HepG2 (cell line): ENCODE data around the gene PCP4. TPM values are rescaled to one million over a fixed set of nuclear protein-coding genes. Genes with fewer than 3 reads are reported as not detected.

Source experiments
- ATAC-seq: fragments of 200-7000 bp; cut with Tn5 transposase; 3 replicates; pipeline ENCODE4 v1.9.1; 2020; ENCODE audit warnings: mild to moderate bottlenecking, moderate library complexity
- BruUV-seq: library from RNA; stranded (reverse); fragments of 400-500 nt; replicated peaks from 2 replicates; lab custom pipeline; 2021; lab: Mats Ljungman, UMichigan
- CTCF ChIA-PET: fragments of 300-600 bp; formaldehyde crosslinking; extraction: SDS; loops from one replicate; lab custom pipeline; 2021; ENCODE audit warnings: low total read pairs, inconsistent platforms, low intra/inter-chr PET ratio; lab: Yijun Ruan, JAX
- POLR2A ChIA-PET: fragments of 350-600 bp; sonication (Branson Sonifier 250); formaldehyde crosslinking; loops from one replicate; lab custom pipeline; 2020; ENCODE audit warnings: antibody characterized with exemption, inconsistent platforms; lab: Yijun Ruan, JAX
- DNase-seq: peaks from one replicate; pipeline ENCODE4 v3.0.0-alpha.2; 2015; ENCODE audit warnings: low spot score
- FAIRE-seq: peaks from 3 replicates; lab custom pipeline; 2011; peaks lifted over from hg19 to GRCh38; lab: Jason Lieb, UNC
- H2AFZ ChIP-seq: one replicate; pipeline ENCODE4 v1.6.1; 2011; ENCODE audit warnings: low read length, inconsistent platforms
- H3K27ac ChIP-seq: fragments of 300-600 bp; 3 replicates; pipeline ENCODE4 v1.8.0; 2011; ENCODE audit warnings: mixed run types, mild to moderate bottlenecking, mixed read lengths, low read length, inconsistent platforms; ENCODE audit not compliant: insufficient read depth; ENCODE audit errors: extremely low read length
- H3K27me3 ChIP-seq, 2 experiments: fragments of 200-600 bp in 1 of 2; 2 replicates in 1 of 2; 3 replicates in 1 of 2; pipeline versions ENCODE4 v1.6.0 to v1.8.0; 2011; ENCODE audit warnings: low read length in 2 of 2, mild to moderate bottlenecking in 2 of 2, moderate library complexity in 2 of 2, inconsistent platforms in 1 of 2; ENCODE audit not compliant: insufficient read depth in 2 of 2, control insufficient read depth in 1 of 2
- H3K36me3 ChIP-seq, 2 experiments: fragments of 200-600 bp in 1 of 2; replicated peaks in 1 of 2; 2 replicates in 1 of 2; 3 replicates in 1 of 2; pipeline versions ENCODE4 v1.5.1 to v1.8.0; 2011; ENCODE audit warnings: low read length in 2 of 2, inconsistent platforms in 1 of 2; ENCODE audit not compliant: insufficient read depth in 2 of 2, control insufficient read depth in 1 of 2
- H3K4me1 ChIP-seq: 2 replicates; pipeline ENCODE4 v1.5.1; 2012; ENCODE audit warnings: low read length, inconsistent platforms; ENCODE audit not compliant: insufficient read depth
- H3K4me2 ChIP-seq: 2 replicates; pipeline ENCODE4 v1.6.0; 2011; ENCODE audit warnings: low read depth, low read length, inconsistent platforms
- H3K4me3 ChIP-seq, 3 experiments: fragments of 200-600 bp in 1 of 3; sonication (generic), shearing (Covaris generic) in 1 of 3; replicated peaks in 1 of 3; 2 replicates each; pipeline ENCODE4 v1.5.1; 2011 to 2016; ENCODE audit warnings: low read length in 3 of 3, inconsistent platforms in 2 of 3, low read depth in 2 of 3, mild to moderate bottlenecking in 2 of 3, control low read depth in 1 of 3, mixed read lengths in 1 of 3; ENCODE audit not compliant: insufficient read depth in 1 of 3
- H3K79me2 ChIP-seq: one replicate; pipeline ENCODE4 v1.6.1; 2011; ENCODE audit warnings: low read length, inconsistent platforms; ENCODE audit not compliant: insufficient read depth
- H3K9ac ChIP-seq: 2 replicates; pipeline ENCODE4 v1.6.0; 2011; ENCODE audit warnings: mild to moderate bottlenecking, low read depth, low read length, inconsistent platforms; ENCODE audit not compliant: insufficient read depth
- H3K9me3 ChIP-seq: 2 replicates; pipeline ENCODE4 v1.5.1; 2012; ENCODE audit warnings: mild to moderate bottlenecking, low read length
- H4K20me1 ChIP-seq: 2 replicates; pipeline ENCODE4 v1.6.0; 2011; ENCODE audit warnings: inconsistent platforms, mild to moderate bottlenecking, low read length, moderate library complexity; ENCODE audit not compliant: insufficient read depth
- ATF6 ChIP-seq: sonication (generic); formaldehyde crosslinking; conservative IDR thresholded peaks from 2 replicates; pipeline ENCODE4 v1.4.0; 2020; ENCODE audit warnings: missing genetic modification reagents
- CREM ChIP-seq, 2 experiments: sonication (generic) in 1 of 2; formaldehyde crosslinking in 1 of 2; IDR thresholded peaks; 2 replicates each; pipeline versions ENCODE4 v1.4.0 to v1.6.1; 2016 to 2020; ENCODE audit warnings: antibody characterized with exemption in 1 of 2, mild to moderate bottlenecking in 1 of 2, missing genetic modification reagents in 1 of 2
- KAT8 ChIP-seq: IDR thresholded peaks from 2 replicates; pipeline ENCODE4 v1.6.1; 2016; ENCODE audit warnings: missing genetic modification reagents, missing compliant biosample characterization
- MAFK ChIP-seq, 2 experiments: IDR thresholded peaks in 1 of 2; conservative IDR thresholded peaks in 1 of 2; 2 replicates each; pipeline ENCODE4 v1.6.1; 2011; ENCODE audit warnings: improper control_type of control experiment in 2 of 2, low read length in 2 of 2
- MIER3 ChIP-seq: IDR thresholded peaks from 2 replicates; pipeline ENCODE4 v1.6.1; 2016; ENCODE audit warnings: missing compliant biosample characterization, borderline replicate concordance
- NR2F6 ChIP-seq, 2 experiments: IDR thresholded peaks; 2 replicates each; pipeline ENCODE4 v1.6.1; 2016; ENCODE audit warnings: antibody characterized with exemption in 1 of 2, mild to moderate bottlenecking in 1 of 2
- REXO4 ChIP-seq: sonication (generic); formaldehyde crosslinking; IDR thresholded peaks from 2 replicates; pipeline ENCODE4 v1.8.0; 2022; ENCODE audit warnings: missing genetic modification reagents, mild to moderate bottlenecking, borderline replicate concordance
- TOE1 ChIP-seq: sonication (generic); formaldehyde crosslinking; IDR thresholded peaks from 2 replicates; pipeline ENCODE4 v1.4.0; 2020; ENCODE audit warnings: mild to moderate bottlenecking, missing genetic modification reagents
- TOPORS ChIP-seq: sonication (generic); formaldehyde crosslinking; IDR thresholded peaks from 2 replicates; pipeline ENCODE4 v1.8.0; 2023; ENCODE audit warnings: mild to moderate bottlenecking, missing genetic modification reagents
- ZNF224 ChIP-seq: sonication (generic); formaldehyde crosslinking; IDR thresholded peaks from 2 replicates; pipeline ENCODE4 v1.5.0; 2020; ENCODE audit warnings: mild to moderate bottlenecking, missing genetic modification reagents
- ZNF619 ChIP-seq: sonication (generic); formaldehyde crosslinking; IDR thresholded peaks from 2 replicates; pipeline ENCODE4 v1.4.0; 2020; ENCODE audit warnings: mild to moderate bottlenecking, missing genetic modification reagents
- WGBS: methylation state at CpG from one replicate; pipeline ENCODE4 v1.1.6; 2017; ENCODE audit warnings: low lambda C conversion rate; 5-methylcytosine and 5-hydroxymethylcytosine counted together
- in situ Hi-C: cut with HindIII; loops from 2 replicates; pipeline ENCODE4 v1.10.0; 2017; ENCODE audit warnings: low pct_unique_long_range_greater_than_20kb; ENCODE audit not compliant: extremely low pct_ligation_motif_present
- intact Hi-C: fragments of 100-400 bp; cut with micrococcal nuclease; formaldehyde crosslinking; loops from one replicate; pipeline ENCODE4 v1.10.0; 2022; ENCODE audit not compliant: unreplicated experiment
- polyA plus RNA-seq, 8 experiments: library from polyadenylated mRNA; depleted of rRNA in 3 of 8; stranded (reverse) in 7 of 8; unstranded in 1 of 8; fragments of >200 nt; fragmentation: Illumina TruSeq in 4 of 8; extraction: Trizol in 4 of 8; gene quantifications; 2 replicates each; pipeline versions ENCODE4 v1.2.1 to v1.2.3, GENCODE V29; 2011 to 2016; ENCODE audit warnings: low read depth in 4 of 8, missing spikeins in 1 of 8, mixed read lengths in 1 of 8; ENCODE audit not compliant: insufficient read depth in 1 of 8
- total RNA-seq, 5 experiments: library from RNA; depleted of rRNA; stranded (reverse); fragments of >200 nt; fragmentation: Illumina TruSeq; extraction: Trizol; gene quantifications; 2 replicates each; pipeline ENCODE4 v1.2.3, GENCODE V29; 2016; ENCODE audit warnings: low read depth in 1 of 5
- TF ChIP-seq, protein P1 (sequence below): sonication (generic); formaldehyde crosslinking; IDR thresholded peaks from 2 replicates; pipeline ENCODE4 v1.4.0; 2020; ENCODE audit warnings: missing genetic modification reagents
- TF ChIP-seq, protein P2 (sequence below): sonication (generic); formaldehyde crosslinking; IDR thresholded peaks from 2 replicates; pipeline ENCODE4 v1.4.0; 2020; ENCODE audit warnings: missing genetic modification reagents

The PCP4 gene
- total and polyA plus RNA-seq, 2 of the 13 experiments (the other 11 are each of a cell fraction or from before 2014, with no cell fraction given) = not detected

GRCh38 chr21:39882839-39883195 lies 15.6 kb downstream of the PCP4 start (continued):
- TF ChIP-seq, protein P1, sequence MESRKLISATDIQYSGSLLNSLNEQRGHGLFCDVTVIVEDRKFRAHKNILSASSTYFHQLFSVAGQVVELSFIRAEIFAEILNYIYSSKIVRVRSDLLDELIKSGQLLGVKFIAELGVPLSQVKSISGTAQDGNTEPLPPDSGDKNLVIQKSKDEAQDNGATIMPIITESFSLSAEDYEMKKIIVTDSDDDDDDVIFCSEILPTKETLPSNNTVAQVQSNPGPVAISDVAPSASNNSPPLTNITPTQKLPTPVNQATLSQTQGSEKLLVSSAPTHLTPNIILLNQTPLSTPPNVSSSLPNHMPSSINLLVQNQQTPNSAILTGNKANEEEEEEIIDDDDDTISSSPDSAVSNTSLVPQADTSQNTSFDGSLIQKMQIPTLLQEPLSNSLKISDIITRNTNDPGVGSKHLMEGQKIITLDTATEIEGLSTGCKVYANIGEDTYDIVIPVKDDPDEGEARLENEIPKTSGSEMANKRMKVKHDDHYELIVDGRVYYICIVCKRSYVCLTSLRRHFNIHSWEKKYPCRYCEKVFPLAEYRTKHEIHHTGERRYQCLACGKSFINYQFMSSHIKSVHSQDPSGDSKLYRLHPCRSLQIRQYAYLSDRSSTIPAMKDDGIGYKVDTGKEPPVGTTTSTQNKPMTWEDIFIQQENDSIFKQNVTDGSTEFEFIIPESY (CRISPR knock-in tag) = no peak
- TF ChIP-seq, protein P2, sequence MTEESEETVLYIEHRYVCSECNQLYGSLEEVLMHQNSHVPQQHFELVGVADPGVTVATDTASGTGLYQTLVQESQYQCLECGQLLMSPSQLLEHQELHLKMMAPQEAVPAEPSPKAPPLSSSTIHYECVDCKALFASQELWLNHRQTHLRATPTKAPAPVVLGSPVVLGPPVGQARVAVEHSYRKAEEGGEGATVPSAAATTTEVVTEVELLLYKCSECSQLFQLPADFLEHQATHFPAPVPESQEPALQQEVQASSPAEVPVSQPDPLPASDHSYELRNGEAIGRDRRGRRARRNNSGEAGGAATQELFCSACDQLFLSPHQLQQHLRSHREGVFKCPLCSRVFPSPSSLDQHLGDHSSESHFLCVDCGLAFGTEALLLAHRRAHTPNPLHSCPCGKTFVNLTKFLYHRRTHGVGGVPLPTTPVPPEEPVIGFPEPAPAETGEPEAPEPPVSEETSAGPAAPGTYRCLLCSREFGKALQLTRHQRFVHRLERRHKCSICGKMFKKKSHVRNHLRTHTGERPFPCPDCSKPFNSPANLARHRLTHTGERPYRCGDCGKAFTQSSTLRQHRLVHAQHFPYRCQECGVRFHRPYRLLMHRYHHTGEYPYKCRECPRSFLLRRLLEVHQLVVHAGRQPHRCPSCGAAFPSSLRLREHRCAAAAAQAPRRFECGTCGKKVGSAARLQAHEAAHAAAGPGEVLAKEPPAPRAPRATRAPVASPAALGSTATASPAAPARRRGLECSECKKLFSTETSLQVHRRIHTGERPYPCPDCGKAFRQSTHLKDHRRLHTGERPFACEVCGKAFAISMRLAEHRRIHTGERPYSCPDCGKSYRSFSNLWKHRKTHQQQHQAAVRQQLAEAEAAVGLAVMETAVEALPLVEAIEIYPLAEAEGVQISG = no peak
- TF ChIP-seq, all 625 proteins: peak for 0

DNA sequence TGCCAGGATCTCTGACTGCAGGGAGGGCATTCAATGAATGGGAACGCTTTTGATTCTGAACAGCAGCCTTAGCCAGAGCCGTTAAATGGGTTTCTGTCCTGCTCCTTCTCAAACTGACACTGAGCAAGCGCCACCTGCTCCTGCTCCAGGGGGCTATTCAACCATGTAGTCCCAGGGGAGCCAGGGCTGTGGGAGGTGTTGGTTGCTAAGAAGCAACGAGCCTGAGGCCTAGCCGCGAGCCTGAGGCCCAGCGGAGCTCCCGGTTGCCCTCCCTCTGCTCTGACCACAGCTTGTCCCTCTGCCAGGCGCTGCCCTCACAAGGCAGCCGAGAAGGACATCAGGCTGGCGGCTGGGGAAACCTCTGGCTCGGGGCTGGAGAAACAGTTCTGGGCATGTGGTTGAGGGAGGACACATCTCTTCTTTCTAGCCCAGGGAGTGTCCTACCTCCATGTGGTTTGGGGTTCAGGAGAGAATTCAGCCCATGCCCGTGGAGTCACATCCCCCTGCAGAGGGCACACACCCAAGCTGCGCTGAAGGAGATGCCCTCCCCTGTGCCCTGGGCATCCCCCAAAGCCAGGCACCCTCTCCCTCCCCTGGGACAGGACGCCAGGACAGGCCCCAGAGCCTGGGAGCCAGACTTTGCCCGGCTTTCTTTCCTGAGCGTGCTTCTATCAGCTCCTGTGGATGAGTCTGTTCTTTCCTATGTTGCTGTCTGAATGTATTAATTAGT lies 18.0 kb downstream of the PCP4 start:
- intact Hi-C loops = no loop called here
- ChIA-PET POLR2A (no interaction called here), CTCF (no interaction called here)
- no peaks in the 10 kb centered on the region for H3K27me3 ChIP-seq
- no peak overlapping the region for H3K27ac ChIP-seq
- no peaks in the 10 kb centered on the region for H3K4me1 ChIP-seq
- peaks cover 86% of the 10 kb centered on the region for H3K9me3 ChIP-seq
- no peak for FAIRE-seq
- no peaks in the 10 kb centered on the region for H3K79me2 ChIP-seq
- BruUV-seq = no TSS peak
- no peaks in the 10 kb centered on the region for H4K20me1 ChIP-seq
- WGBS = 48% methylated on average over 6 of the region's 17 CpGs
- no peak for ATAC-seq
- H2AFZ ChIP-seq = no peak overlapping the region
- DNase-seq = no peak
- H3K4me3 ChIP-seq = no peak overlapping the region
- no peak overlapping the region for H3K9ac ChIP-seq
- H3K4me2 ChIP-seq = no peak overlapping the region
- H3K36me3 ChIP-seq = no peaks in the 10 kb centered on the region
- in situ Hi-C loops = no loop called here
- no peak for TF ChIP-seq NR2F6 (IDR thresholded peaks at IDR 0.05)
- TF ChIP-seq NR2F6 (CRISPR knock-in tag; IDR thresholded peaks at IDR 0.05) = no peak
- TF ChIP-seq ZNF619 (CRISPR knock-in tag) = no peak
- TF ChIP-seq CREM (IDR thresholded peaks at IDR 0.05) = no peak
- TF ChIP-seq CREM (CRISPR knock-in tag; IDR thresholded peaks at IDR 0.05) = no peak
- TF ChIP-seq KAT8 = no peak
- no peak for TF ChIP-seq MAFK (conservative IDR thresholded peaks at IDR 0.05 in 1 of 2, IDR thresholded peaks at IDR 0.05 in 1 of 2; ENCODE audit: low read length in 2 of 2)
- TF ChIP-seq REXO4 (CRISPR knock-in tag) = no peak
- TF ChIP-seq TOE1 (CRISPR knock-in tag) = no peak
- no peak for TF ChIP-seq ZNF224 (CRISPR knock-in tag)
- TF ChIP-seq ATF6 (CRISPR knock-in tag) = no peak
- TF ChIP-seq MIER3 (CRISPR knock-in tag) = no peak
- no peak for TF ChIP-seq TOPORS
